DLD1 (cell line): ENCODE measurements around the gene FGFR3.
"Not testable (repeated sequence)": the region's sequence is repeated elsewhere in the genome, so short reads cannot be mapped to it uniquely, and the experiment has no call there.

ENCODE experiments used
- in situ Hi-C: cut with HindIII; loops from 2 replicates; pipeline ENCODE4 v1.10.0; 2017; ENCODE audit warnings: low sequenced_read_pairs

The FGFR3 gene

DNA sequence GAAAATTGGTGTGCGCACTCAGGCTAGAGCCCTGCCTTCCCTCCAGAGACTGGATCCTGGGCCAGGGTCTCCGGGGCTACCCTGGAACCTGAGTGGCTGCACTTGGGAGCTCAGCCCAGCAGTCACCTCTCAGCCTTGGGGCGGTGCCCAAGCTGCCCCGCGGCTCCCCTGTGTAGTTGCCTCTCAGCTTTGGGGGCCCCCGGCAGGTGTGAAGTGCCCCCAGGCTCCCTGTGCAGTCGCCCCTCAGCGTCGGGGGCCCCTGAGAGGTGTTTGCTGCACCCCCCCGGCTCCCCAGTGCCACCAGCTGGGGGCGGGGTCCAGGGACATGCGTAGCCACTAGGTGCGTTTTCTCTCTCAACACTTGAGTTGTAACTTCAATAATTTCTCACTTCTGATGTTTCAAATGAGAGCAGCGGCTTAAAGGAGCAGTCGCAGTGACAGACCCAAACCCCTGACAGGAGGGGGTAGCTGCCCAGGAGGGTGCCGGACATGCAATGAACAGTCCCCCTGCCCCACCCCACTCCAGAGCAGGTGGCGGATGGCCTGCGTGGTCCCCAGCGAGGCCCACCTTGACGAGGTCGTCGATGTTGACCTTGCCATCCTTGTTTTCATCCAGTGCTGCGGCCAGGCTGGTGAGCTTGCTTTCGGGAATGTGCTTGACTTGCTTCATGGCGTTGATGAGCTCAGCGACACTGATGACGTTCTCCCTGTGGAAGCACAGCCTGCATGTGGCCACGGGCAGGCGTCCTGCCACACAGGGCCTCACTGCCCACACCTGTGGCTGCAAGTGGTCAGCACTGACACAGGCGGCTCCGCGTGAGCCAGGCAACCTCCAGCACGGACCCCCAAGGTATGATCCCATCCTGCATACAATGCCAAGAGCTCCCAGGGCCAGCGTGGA lies 22.3 kb downstream of the FGFR3 start:
- in situ Hi-C loops = no loop called here

DNA sequence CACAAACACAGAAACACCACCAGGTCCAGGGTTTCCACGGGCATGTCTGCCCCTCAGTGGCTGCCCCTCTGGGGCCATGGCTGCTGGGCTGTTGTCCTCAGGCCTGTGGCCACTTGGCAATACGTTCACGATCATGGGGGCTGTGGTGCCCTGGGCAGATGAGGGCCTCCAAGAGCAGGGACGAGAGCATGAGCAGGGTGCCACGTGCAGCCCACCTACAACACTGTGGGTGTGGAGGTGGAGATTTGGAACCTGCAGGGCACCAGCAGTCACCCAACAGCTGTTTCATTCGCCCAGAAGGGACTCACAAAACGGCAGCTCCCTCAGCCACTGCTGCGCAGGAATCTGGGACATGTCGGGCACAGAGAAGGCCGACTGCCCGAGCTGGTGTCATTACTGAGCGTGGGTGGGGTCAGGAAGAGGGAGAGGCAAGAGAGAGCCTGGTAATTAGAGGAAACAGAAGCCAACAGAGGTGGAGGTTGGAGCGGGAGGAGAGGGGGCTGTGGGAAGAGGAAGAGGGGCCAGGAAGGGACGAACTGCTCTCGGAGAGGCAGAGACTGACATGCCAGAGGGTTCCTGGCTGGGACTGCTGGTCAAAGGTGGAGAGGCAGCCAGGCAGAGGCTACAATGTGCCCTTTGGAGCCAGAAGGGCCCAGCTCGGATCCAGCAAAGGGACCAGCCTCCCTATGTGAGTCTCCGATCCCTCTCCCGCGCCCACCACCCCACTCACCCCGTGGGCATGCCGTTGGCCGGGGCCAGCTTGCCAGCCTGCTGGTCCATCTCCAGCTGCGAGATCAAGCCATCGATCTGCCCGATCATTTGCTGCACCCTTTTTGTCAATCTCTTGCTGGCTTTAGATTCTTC lies 23.1 kb downstream of the FGFR3 start:
- in situ Hi-C loops = no loop called here

DNA sequence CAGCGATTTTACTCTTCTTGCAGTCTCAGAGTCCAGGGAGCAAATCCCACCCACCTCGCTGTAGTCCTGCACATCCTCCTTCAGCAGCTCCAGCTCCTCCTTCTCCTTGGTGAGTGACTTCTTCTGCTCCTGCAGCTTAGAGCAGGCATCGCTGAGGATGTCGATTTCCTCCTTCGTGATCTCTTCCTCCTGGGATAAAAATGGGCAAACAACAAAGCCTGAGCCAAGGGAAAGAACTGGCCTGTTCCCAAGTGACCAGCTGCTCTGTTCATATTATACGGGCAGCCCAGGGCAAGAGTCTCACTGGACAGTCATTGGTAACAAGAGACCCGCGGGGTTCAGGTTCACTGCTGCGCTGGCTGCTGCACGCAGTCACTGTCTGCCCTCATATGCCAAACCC lies 26.2 kb downstream of the FGFR3 start:
- in situ Hi-C loops = no loop called here

DNA sequence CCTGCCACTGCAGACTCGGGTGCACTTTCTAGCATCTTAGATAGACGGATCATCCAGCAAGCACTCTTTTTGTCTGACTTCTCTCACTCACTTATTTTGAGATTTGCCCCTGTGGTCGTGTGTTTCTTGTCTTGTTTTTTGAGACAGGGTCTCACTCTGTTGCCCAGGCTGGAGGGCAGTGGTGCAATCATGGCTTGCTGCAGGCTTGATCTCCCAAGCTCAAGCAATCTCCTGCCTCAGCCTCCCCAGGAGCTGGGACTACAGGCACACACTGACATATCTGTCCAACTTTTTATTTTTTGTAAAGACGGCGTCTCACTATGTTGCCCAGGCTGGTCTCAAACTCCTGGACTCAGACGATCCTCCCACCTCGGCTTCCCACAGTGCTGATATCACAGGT lies 26.7 kb downstream of the FGFR3 start:
- in situ Hi-C loops = no loop called here

DNA sequence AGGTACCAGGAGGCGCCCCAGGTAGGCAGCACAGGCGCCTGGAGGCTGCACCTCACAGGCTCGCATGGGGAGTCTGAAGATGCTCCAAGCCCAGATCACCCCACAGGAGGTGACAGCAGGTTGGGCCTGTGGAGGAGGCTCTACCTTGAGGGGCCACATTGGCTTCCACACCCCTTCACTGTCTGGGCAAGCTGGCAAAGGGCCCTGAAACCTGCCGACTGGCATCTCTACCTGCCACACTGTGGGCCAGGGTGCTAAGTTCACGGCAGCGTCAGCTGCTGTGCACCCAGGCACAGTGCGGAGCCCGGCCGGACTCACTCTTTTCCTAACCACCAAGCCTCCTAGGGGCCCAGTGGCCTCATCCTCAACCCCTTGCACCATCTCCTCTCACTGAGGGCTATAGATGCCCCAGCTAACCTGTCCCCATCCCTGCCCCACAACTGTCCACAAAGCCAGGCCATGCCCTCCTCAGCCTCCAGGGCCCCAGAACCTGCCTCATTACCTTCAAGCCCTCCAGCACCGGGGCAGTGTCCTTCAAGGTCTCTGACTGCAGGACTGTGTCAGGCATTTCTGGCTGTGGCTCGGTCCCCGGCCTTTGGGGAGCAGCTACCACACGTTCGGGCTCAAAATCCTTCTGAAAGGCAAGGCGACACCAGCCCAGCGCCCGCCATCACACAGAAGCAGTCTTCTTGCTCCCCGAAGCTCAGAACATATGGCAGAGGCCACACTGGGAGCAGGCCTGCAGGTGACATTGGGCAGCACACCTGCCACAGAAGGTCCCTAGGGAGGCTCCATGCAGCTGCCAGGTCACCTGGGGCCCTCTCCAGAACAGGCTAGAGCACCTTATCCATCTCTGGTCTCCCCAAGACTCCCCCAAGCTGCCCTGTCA lies 28.8 kb downstream of the FGFR3 start:
- in situ Hi-C loops = no loop called here

DNA sequence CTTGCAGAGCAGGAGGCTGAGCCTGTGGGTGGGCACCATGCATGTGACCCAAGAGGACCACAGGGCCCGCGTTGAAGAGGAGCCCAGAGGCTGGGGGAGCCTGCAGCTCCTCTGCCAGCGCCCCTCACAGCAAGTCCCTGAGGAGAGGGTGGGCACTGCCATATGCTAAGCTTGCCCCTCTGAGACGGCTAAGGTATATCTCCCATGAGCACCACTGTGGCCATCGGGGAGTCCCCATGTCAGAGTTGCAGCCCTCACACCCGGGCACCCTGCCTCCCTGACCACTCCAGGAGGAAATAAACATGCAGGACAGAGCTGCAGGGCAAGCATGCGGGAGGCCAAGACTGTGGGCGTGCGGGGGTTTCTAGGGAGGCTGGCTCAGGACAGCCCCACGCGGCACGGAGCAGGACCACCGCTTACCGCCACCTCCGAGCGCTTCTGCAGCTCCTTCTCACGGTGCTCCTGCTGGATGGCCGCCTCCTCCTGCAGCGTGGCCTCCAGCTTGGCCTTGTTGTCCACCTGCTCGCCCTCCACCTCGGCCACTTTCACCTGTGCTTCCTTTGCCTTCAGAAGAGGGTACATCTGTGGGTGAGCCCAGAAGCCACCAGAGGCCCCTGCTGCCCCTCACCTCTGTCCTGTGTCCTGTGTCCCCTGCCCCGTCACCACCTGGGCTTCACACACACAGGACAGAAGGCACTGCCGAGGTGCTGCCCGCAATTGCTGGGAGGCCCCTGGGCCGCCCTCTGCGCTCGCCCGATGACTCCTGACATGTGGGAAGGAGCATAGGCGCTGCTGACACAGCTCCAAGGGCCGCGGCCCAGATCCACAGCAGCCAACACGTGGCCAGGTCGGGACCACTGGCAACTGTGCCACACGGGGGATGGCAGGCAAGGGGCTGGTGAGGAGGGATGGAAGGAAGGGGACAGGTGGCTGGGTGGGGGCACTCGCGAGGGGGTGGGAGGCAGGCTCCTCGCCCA lies 29.8 kb downstream of the FGFR3 start:
- in situ Hi-C loops = no loop called here

DNA sequence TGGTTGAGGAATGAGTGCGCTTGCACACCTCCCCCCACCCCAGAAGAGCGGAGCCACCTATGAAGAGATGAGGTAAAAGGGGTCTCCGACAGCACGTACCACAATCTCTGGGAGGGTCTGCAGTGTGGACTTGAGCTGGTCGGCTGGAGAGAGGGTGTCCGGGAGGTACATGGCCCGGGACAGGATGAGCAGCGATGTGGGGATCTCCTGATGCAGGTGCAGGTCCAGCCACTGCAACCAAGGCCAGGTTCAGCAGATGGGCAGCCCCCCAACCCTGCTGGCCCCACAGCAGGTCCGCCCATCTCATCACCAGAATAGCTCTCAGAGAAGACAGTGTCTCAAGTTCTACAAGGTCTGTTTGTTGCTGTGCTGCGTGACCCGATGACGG lies 30.4 kb downstream of the FGFR3 start:
- in situ Hi-C loops = no loop called here

DNA sequence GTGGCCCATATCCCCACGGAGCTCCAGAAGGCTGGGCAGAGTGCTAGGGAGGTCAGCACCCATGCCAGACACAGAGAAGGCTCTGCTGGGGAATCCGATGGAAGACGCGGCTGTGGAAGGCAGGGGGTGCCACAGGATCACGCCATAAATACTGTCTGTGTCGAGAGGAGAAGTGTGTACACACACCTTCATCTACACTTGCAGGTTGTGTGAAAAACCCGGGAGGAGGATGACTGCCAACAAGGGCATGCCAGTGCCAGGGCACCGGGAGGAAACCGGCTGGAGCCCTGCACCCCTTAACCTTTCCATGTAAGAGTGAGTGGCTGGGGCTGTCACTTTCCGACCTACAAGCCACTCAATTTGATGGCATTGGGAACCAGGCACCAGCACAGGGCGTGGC lies 31.7 kb downstream of the FGFR3 start:
- in situ Hi-C loops = no loop called here

DNA sequence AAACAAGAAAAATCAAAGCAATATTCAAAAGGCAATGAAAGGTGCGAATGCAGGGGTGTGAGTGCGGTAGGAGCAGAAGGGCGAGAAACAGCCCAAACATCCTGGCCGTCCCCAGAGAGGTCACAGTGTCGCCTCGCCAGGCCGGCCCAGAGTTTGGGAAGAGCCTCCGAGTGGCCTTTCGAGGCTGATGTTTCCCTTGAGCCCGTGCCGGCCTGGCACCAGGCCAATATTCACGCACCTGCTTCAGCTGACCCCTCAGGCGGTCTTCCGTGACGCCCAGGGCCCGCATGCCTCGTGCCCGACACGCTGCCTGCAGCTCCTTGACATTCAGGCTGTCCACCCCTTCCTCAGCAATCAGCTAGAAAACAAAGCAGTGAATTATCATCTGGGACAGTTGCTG lies 32.2 kb downstream of the FGFR3 start:
- in situ Hi-C loops = no loop called here

DNA sequence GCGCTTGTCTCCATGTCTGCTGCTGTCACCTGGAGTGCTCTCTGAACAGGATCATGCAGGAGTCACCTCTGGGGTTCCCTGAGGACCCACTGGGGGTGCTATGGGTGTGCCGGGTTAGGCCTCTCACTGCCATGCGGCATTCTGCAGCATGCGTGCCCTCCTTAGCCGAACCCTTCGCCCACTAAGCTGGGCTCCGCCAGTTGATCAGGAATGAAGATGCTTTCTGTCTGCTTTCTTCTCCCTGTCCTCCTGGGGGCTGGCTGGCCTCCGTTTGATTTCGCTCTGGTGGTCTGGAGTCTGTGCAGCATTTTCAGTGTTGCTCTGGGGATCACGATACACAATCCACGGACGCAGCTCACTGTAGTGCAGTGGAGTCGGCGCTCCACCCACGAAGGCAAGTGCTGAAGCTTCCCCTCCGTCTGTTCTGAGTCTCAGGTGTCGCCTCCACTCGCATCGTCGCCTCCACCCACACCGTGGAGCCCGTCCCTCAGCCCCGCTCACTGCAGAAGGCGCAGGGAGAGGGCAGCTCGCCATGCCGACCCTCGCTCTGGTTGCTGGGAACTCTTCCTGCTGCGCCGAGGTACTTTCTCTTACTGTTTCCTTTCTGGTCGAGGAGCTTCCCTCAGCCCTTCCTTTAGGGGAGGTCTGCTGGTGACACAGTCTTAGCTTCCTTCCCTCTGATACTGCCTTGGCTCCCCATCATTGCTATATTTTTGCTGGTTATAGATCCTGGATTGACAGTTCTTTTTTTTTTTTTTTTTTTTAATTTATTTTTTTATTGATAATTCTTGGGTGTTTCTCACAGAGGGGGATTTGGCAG lies 33.6 kb downstream of the FGFR3 start:
- in situ Hi-C loops = no loop called here

DNA sequence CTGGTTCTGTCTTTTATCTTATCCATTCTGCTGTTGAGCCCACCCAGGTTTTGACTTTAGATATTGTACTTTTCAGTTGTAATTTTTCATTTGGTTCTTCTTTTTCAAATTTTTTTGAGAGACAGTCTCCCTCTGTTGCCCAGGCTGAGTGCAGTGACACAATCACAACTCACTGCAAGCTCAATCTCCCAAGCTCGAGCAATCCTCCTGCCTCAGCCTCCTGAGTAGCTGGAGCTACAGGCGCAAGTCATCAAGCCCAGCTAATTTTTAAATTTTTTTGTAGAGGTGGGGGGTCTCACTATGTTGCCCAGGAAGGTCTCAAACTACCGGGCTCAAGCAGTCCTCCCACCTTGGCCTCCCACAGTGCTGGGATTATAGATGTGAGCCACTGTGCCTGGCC lies 37.1 kb downstream of the FGFR3 start:
- in situ Hi-C loops = no loop called here

DNA sequence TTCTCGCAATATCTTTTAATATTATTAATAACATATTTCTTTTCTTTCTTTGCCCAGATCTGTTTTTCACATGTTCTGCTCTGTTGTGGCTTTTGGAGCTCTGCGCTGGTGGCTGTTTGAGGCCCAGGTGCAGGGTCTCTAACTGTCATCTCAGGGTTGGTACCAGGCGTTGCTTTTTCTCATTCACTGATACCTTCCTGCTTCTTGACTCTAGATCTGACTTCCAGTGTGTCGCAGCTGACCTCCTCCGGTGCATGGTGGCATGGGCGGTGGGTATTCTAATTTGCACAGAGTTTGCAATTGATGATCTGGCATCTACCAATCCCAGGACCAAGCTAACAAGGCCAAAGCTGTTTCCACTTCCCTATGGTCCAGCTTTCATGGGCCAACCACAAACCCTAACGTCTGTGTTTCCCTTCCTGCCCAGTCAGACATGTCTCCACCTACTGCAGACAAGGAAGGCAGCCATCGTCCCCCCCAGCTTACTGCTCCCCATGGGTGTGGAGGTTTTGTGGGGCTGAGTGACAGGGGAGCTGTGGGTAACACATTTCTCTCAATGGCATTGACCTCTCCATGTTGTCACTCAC lies 37.6 kb downstream of the FGFR3 start:
- in situ Hi-C loops = no loop called here

DNA sequence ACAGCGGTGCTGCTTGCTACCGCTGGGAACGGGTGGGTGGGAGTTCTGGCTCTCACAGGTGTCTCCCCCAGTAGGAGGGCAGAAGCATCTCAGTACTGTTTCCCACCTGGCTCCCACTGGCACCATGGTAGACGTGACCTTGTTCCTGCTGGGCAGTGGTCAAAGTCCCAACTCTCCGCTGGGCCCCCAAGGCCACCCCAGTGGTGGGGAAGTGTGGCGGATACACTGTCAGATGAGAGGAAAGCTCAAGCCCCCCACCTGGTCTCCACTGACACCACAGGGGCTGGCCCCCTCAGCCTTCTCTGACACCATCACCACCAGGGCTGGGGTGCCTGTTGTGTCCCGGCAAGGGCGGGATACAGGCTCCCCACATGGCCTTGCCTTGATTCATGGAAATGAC lies 38.2 kb downstream of the FGFR3 start:
- in situ Hi-C loops = no loop called here

DNA sequence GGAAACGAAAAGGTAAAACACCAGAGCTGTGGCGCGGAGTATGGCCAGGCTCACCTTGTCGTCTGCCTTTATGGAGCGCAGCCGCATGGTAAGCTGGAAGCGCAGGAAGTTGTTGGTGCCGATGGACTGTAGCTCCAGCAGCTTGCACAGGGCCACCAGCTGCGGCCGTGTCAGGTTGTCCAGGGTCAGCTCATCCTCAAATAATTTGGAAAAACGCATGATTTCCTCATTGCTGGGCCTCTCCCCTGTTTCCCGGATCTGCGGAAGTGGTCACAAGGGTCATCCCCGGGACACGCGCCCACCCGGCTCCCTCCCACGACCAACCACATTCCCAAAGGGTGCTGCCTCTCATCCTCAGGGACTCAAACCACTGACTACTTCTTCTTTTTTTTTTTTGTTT lies 39.6 kb downstream of the FGFR3 start:
- in situ Hi-C loops = no loop called here

DNA sequence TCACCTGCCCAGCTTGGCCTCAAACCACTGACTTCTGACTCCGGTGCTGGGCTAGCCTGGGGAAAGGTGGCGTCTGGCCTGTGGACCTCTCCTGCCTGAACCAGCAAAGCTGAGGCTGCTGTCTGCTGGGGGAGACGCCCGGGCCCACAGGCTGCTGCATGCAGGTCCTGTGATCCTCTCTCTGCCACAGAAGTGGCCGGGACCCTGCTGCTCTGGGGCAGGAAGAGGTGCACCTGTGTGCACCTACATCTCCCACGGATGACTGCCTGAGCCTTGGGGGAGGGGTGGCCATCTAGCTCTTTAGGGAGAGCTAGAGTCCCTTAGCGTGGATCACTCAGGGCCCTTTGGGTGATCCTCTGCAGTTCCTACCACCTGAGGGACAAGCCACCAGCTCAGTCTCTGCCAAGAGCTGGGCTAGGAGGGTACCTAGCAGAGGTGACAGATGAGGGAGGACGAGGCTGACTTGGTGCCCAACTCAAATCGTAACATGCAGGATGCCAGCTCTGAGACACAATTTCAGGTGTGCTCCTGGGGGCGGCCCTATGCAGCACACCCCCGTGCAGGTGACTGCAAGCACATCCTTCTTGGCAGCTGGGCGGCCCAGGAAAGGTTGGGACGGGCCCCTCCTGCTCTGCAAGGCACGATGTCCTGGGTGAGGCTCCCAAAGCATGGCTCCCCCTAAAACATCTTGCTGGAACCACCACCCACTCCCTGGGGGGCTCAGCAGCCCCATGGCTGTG lies 40.4 kb downstream of the FGFR3 start:
- in situ Hi-C loops = no loop called here

DNA sequence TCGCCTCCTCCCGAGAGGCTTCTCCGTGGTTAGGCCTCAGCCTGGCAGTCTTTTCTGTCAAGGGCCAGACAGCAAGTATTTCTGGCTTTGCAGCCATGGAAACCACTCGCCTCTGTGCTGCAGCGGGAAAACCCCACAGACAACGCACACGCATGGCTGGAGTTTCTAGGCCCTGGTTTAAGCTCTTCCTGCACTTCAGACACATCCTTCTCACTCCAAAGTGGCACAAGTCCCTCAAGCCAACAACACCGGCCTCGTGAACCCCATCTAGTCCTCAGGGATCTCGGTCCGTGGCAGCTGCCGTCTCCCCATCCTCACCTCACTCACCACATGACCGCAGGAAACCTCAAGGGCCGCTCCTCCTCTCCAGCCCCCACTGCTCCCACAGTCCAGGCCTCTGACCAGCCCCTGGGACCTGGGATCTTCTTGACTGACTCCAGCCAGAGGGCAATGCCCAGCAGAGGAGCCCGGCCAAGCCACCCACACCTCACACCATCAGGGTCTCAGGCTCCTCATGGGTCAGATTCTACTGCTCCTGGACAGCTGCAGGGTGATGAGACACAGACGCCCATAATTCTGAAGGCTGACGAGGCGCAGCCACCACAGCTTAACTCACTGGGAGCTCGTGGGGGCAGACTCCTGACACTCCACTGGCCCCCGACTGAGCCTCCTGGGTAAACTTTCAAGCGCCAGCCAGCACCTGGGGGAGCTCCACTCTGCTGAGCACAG lies 41.1 kb downstream of the FGFR3 start:
- in situ Hi-C loops = no loop called here

DNA sequence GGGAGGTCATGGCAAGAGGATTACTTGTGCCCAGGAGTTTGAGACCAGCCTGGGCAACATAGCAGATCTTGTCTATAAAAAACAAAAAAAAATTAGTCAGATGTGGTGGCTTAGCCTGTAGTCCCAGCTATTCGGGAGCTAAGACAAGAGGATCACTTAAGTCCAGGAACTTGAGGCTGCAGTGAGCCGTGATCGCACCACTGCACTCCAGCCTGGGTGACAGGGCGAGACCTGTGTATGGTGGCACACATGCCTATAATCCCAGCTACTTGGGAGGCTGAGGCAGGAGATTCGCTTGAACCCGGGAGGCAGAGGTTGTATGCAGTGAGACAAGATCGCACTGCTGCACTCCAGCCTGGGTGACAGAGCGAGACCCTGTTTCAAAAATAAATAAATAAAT lies 42.7 kb downstream of the FGFR3 start:
- in situ Hi-C loops = not testable (repeated sequence)
